H1 (cell line): ENCODE results near the gene LDHAL6A. TPM values are rescaled to one million over a fixed set of nuclear protein-coding genes. Genes with fewer than 3 reads are reported as not detected.
A peak's percentile ranks its signal among the peaks of the same experiment; 100 is the strongest.

Experiments used
- CTCF ChIA-PET: fragments of 300-600 bp; sonication (Branson Sonifier 250); formaldehyde crosslinking; loops from one replicate; lab custom pipeline; 2021; ENCODE audit not compliant: partially characterized antibody; lab: Charles Lee
- POLR2A ChIA-PET: fragments of 300-600 bp; sonication (Branson Sonifier 250); formaldehyde crosslinking; loops from one replicate; lab custom pipeline; 2021; ENCODE audit warnings: inconsistent platforms; ENCODE audit not compliant: partially characterized antibody; lab: Charles Lee
- DNase-seq, 2 experiments: peaks; one replicate each; pipeline versions ENCODE4 v3.0.0 to v3.0.0-alpha.2; 2010 to 2022; ENCODE audit warnings: low spot score in 2 of 2, low read depth in 1 of 2, mixed read lengths in 1 of 2
- FAIRE-seq: peaks from 2 replicates; lab custom pipeline; 2011; peaks lifted over from hg19 to GRCh38; lab: Jason Lieb, UNC
- H2AFZ ChIP-seq: 2 replicates; pipeline ENCODE4 v1.8.1; 2012; ENCODE audit warnings: low read length, inconsistent platforms
- H2AK5ac ChIP-seq: 2 replicates; pipeline ENCODE4 v1.6.1; 2013; ENCODE audit warnings: low read depth, low read length
- H2BK120ac ChIP-seq: replicated peaks from 2 replicates; pipeline ENCODE3; 2013; ENCODE audit warnings: low read depth, low read length, inconsistent platforms
- H2BK12ac ChIP-seq: 2 replicates; pipeline ENCODE4 v1.6.1; 2013; ENCODE audit warnings: low read depth, low read length
- H2BK15ac ChIP-seq: 2 replicates; pipeline ENCODE4 v1.6.1; 2013; ENCODE audit warnings: low read length
- H2BK20ac ChIP-seq: 2 replicates; pipeline ENCODE4 v1.6.1; 2013; ENCODE audit warnings: low read length
- H2BK5ac ChIP-seq: 2 replicates; pipeline ENCODE4 v1.6.1; 2013; ENCODE audit warnings: low read depth, low read length
- H3K14ac ChIP-seq: 2 replicates; pipeline ENCODE4 v1.6.1; 2013; ENCODE audit warnings: inconsistent platforms; ENCODE audit not compliant: insufficient read length
- H3K18ac ChIP-seq: 2 replicates; pipeline ENCODE4 v1.6.1; 2013; ENCODE audit warnings: low read length; ENCODE audit errors: extremely low read depth
- H3K23ac ChIP-seq: 2 replicates; pipeline ENCODE4 v1.6.1; 2013; ENCODE audit warnings: inconsistent platforms; ENCODE audit not compliant: insufficient read length
- H3K23me2 ChIP-seq: 2 replicates; pipeline ENCODE4 v1.6.1; 2013; ENCODE audit warnings: low read depth, low read length
- H3K27ac ChIP-seq: 2 replicates; pipeline ENCODE4 v1.6.1; 2011; ENCODE audit warnings: low read depth, low read length, inconsistent platforms
- H3K27me3 ChIP-seq, 4 experiments: replicated peaks in 1 of 4; 1 replicate in 1 of 4; 2 replicates in 3 of 4; pipeline versions ENCODE4 v1.6.1 to v1.8.1; 2011 to 2013; ENCODE audit warnings: low read length in 3 of 4, mild to moderate bottlenecking in 3 of 4, inconsistent platforms in 2 of 4, mixed read lengths in 2 of 4, moderate library complexity in 1 of 4; ENCODE audit not compliant: control insufficient read depth in 3 of 4, insufficient read depth in 3 of 4; ENCODE audit errors: extremely low read depth in 1 of 4
- H3K36me3 ChIP-seq, 4 experiments: 2 replicates each; pipeline versions ENCODE4 v1.6.1 to v1.8.1; 2011 to 2013; ENCODE audit warnings: mild to moderate bottlenecking in 4 of 4, low read length in 3 of 4, moderate library complexity in 2 of 4, control low read depth in 1 of 4, inconsistent platforms in 1 of 4; ENCODE audit not compliant: insufficient read depth in 4 of 4, control insufficient read depth in 2 of 4
- H3K4ac ChIP-seq: replicated peaks from 2 replicates; pipeline ENCODE3; 2013; ENCODE audit warnings: low read length, low read depth, mixed read lengths, inconsistent platforms; ENCODE audit not compliant: insufficient read length
- H3K4me1 ChIP-seq, 4 experiments: replicated peaks in 1 of 4; 1 replicate in 1 of 4; 2 replicates in 3 of 4; pipeline versions ENCODE4 v1.6.1 to v1.8.1; 2011 to 2013; ENCODE audit warnings: low read length in 3 of 4, inconsistent platforms in 2 of 4, mixed read lengths in 1 of 4; ENCODE audit not compliant: insufficient read depth in 4 of 4, control insufficient read depth in 3 of 4
- H3K4me2 ChIP-seq, 2 experiments: 2 replicates each; pipeline versions ENCODE4 v1.6.1 to v1.8.1; 2011 to 2013; ENCODE audit warnings: low read depth in 2 of 2, low read length in 2 of 2, control low read depth in 1 of 2, inconsistent platforms in 1 of 2, mild to moderate bottlenecking in 1 of 2; ENCODE audit not compliant: insufficient read depth in 1 of 2
- H3K4me3 ChIP-seq, 4 experiments: fragments of 200-600, 300-600 bp in 1 of 4; sonication (generic), shearing (Covaris generic), sonication (Bioruptor Twin) in 1 of 4; 2 replicates each; pipeline versions ENCODE4 v1.5.1 to v1.8.1; 2011 to 2016; ENCODE audit warnings: low read length in 4 of 4, low read depth in 3 of 4, control low read depth in 2 of 4, inconsistent platforms in 2 of 4, mild to moderate bottlenecking in 2 of 4, mixed read lengths in 1 of 4, moderate library complexity in 1 of 4; ENCODE audit not compliant: insufficient read depth in 2 of 4; ENCODE audit errors: extremely low read depth in 1 of 4
- H3K56ac ChIP-seq: replicated peaks from 2 replicates; pipeline ENCODE3; 2013; ENCODE audit warnings: low read depth, mild to moderate bottlenecking, mixed read lengths, low read length, inconsistent platforms; ENCODE audit not compliant: insufficient read length
- H3K79me1 ChIP-seq: 2 replicates; pipeline ENCODE4 v1.6.1; 2013; ENCODE audit warnings: low read depth, low read length, control low read depth
- H3K79me2 ChIP-seq, 2 experiments: 2 replicates each; pipeline versions ENCODE4 v1.6.1 to v1.8.1; 2012 to 2013; ENCODE audit warnings: low read length in 2 of 2, mild to moderate bottlenecking in 2 of 2, inconsistent platforms in 1 of 2; ENCODE audit not compliant: insufficient read depth in 2 of 2, control insufficient read depth in 1 of 2
- H3K9ac ChIP-seq, 4 experiments: replicated peaks in 1 of 4; 1 replicate in 1 of 4; 2 replicates in 3 of 4; pipeline versions ENCODE4 v1.6.1 to v1.8.1; 2011 to 2013; ENCODE audit warnings: low read depth in 3 of 4, low read length in 3 of 4, control low read depth in 2 of 4, mild to moderate bottlenecking in 2 of 4, moderate library complexity in 2 of 4, inconsistent platforms in 1 of 4; ENCODE audit errors: extremely low read depth in 1 of 4
- H3K9me3 ChIP-seq, 2 experiments: 2 replicates each; pipeline versions ENCODE4 v1.6.1 to v1.8.1; 2012 to 2013; ENCODE audit warnings: mild to moderate bottlenecking in 2 of 2, moderate library complexity in 2 of 2, control low read depth in 1 of 2, inconsistent platforms in 1 of 2, low read depth in 1 of 2, low read length in 1 of 2, mixed read lengths in 1 of 2; ENCODE audit not compliant: insufficient read depth in 2 of 2
- H4K20me1 ChIP-seq, 2 experiments: replicated peaks in 1 of 2; 2 replicates each; pipeline versions ENCODE3 to v1.8.1; 2011 to 2013; ENCODE audit warnings: inconsistent platforms in 2 of 2, low read length in 2 of 2, mild to moderate bottlenecking in 1 of 2; ENCODE audit not compliant: insufficient read depth in 2 of 2, control insufficient read depth in 1 of 2
- H4K5ac ChIP-seq: 2 replicates; pipeline ENCODE4 v1.6.1; 2013; ENCODE audit warnings: low read length, low read depth, mixed read lengths, inconsistent platforms; ENCODE audit not compliant: insufficient read length
- H4K8ac ChIP-seq: 2 replicates; pipeline ENCODE4 v1.8.0; 2013; ENCODE audit warnings: mild to moderate bottlenecking, moderate library complexity, low read length, inconsistent platforms; ENCODE audit not compliant: insufficient read depth; ENCODE audit errors: extremely low read depth
- H4K91ac ChIP-seq: replicated peaks from 2 replicates; pipeline ENCODE3; 2013; ENCODE audit warnings: low read length, mixed read lengths, inconsistent platforms; ENCODE audit not compliant: insufficient read length
- KDM1A ChIP-seq: fragments of 200-600, 300-600 bp; sonication (generic); IDR thresholded peaks from 2 replicates; pipeline ENCODE4 v1.7.1; 2016; ENCODE audit warnings: mild to moderate bottlenecking, low read length, borderline replicate concordance
- WGBS, 2 experiments: shearing (Covaris generic) in 1 of 2; methylation state at CpG; one replicate each; pipeline versions ENCODE4 v1.1.6 to v1.1.7; 2013 to 2015; ENCODE audit warnings: low lambda C conversion rate in 2 of 2, mixed read lengths in 2 of 2, inconsistent platforms in 1 of 2, low coverage in 1 of 2, missing lambda C conversion rate in 1 of 2; ENCODE audit not compliant: insufficient replicate concordance in 2 of 2, insufficient coverage in 1 of 2, insufficient read length in 1 of 2; ENCODE audit errors: extremely low coverage in 1 of 2, missing lambda C conversion rate in 1 of 2; 5-methylcytosine and 5-hydroxymethylcytosine counted together
- polyA plus RNA-seq, 7 experiments: library from polyadenylated mRNA; depleted of rRNA in 3 of 7; stranded (reverse) in 5 of 7; unstranded in 2 of 7; fragments of >200 nt in 5 of 7; fragments of 200-250 nt in 2 of 7; gene quantifications; 1 replicate in 5 of 7; 2 replicates in 1 of 7; 4 replicates in 1 of 7; pipeline versions ENCODE4 v1.2.1 to v1.2.3, GENCODE V29; 2011 to 2013; ENCODE audit warnings: missing spikeins in 2 of 7, mixed read lengths in 2 of 7
- total RNA-seq: library from RNA; stranded (reverse); fragmentation: NEBNext Ultra II Directional; extraction: Animal tissue kit (Norgen Biotek cat#: 25700); gene quantifications from 2 replicates; pipeline ENCODE4 v1.2.1, GENCODE V29; 2021

LDHAL6A gene
- total and polyA plus RNA-seq, 2 of the 8 experiments (the other 6 are each of a cell fraction or from before 2014, with no cell fraction given), result not detected

- H3K9ac ChIP-seq, result peak overlapping the region in 3 of 4 experiments; percentile 95 to 97 (median 96); a peak in 5 of 7 replicates
- H4K20me1 ChIP-seq, result no peaks in the 10 kb centered on the region
- peak overlapping the region; percentile 86 to 96 (median 91) for H3K4me3 ChIP-seq
- H3K23me2 ChIP-seq, result peaks cover 2% of the 10 kb centered on the region; the same call in 1 of the 2 replicates
- H3K4ac ChIP-seq, result no peak overlapping the region
- peak overlapping the region; percentile 97; the same call in 1 of the 2 replicates for H3K27ac ChIP-seq
- ChIA-PET CTCF (interaction anchor here (0.6 to 2.8 kb wide), 5 partner anchors 9 to 196 kb away, joined by 3 to 6 read pairs (median 3); no protein-coding TSS in a partner anchor), POLR2A (interaction anchor here (0.7 to 2.1 kb wide), 17 partner anchors 8 to 236 kb away, joined by 3 to 10 read pairs (median 4); partner anchors contain the start of genes GTF2H1, HPS5, LDHC and SPTY2D1)
- no peak overlapping the region for H3K56ac ChIP-seq
- no peak overlapping the region for H3K14ac ChIP-seq
- no peak overlapping the region for H4K5ac ChIP-seq
- no peak overlapping the region for H3K18ac ChIP-seq
- no peak for FAIRE-seq
- H2BK20ac ChIP-seq, result no peak overlapping the region
- no peak overlapping the region for H2BK120ac ChIP-seq
- no peak overlapping the region for H2BK12ac ChIP-seq
- H3K4me1 ChIP-seq, result peaks cover 0 to 3% (median 0%) of the 10 kb centered on the region in 4 experiments; a peak in 2 of 7 replicates
- H4K8ac ChIP-seq, result no peak overlapping the region
- H2AK5ac ChIP-seq, result no peak overlapping the region
- H3K79me1 ChIP-seq, result peaks cover 2% of the 10 kb centered on the region; the same call in 1 of the 2 replicates
- H2BK5ac ChIP-seq, result no peak overlapping the region
- H3K9me3 ChIP-seq, result no peaks in the 10 kb centered on the region
- no peak for DNase-seq
- peaks cover 0 to 3% (median 0%) of the 10 kb centered on the region in 4 experiments; a peak in 1 of 8 replicates for H3K36me3 ChIP-seq
- H3K27me3 ChIP-seq, result no peaks in the 10 kb centered on the region
- WGBS, 2 experiments, result 76% methylated on average over 5 of the region's 5 CpGs; no CpG with 5 or more reads in 1 of the 2 experiments
- no peak overlapping the region for H2BK15ac ChIP-seq
- peak overlapping the region; percentile 91; the same call in 1 of the 2 replicates for H2AFZ ChIP-seq
- H3K79me2 ChIP-seq, result peaks cover 0 to 40% of the 10 kb centered on the region in 2 experiments; a peak in 2 of 4 replicates
- no peak overlapping the region for H3K23ac ChIP-seq
- peak overlapping the region; percentile 58 to 62 for H3K4me2 ChIP-seq
- H4K91ac ChIP-seq, result no peak overlapping the region
- TF ChIP-seq KDM1A, result no peak
Observed at GRCh38 chr11:18527512-18527911, 71.9 kb downstream of the LDHAL6A start.
